Stimulated activated CD8-positive, alpha-beta memory T cell treated with anti-CD3 and anti-CD28 coated beads, Interleukin-4, amount 100 ng/mL, for 48 hours (primary cell): ENCODE data around the gene TMEM150B.

Experiments
- DNase-seq: peaks from one replicate; pipeline ENCODE4 v3.0.0-alpha.2; 2020

The TMEM150B gene, protein sequence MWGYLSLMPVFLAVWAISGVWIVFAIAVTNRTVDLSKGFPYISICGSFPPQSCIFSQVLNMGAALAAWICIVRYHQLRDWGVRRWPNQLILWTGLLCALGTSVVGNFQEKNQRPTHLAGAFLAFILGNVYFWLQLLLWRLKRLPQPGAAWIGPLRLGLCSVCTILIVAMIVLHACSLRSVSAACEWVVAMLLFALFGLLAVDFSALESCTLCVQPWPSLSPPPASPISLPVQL

DNA sequence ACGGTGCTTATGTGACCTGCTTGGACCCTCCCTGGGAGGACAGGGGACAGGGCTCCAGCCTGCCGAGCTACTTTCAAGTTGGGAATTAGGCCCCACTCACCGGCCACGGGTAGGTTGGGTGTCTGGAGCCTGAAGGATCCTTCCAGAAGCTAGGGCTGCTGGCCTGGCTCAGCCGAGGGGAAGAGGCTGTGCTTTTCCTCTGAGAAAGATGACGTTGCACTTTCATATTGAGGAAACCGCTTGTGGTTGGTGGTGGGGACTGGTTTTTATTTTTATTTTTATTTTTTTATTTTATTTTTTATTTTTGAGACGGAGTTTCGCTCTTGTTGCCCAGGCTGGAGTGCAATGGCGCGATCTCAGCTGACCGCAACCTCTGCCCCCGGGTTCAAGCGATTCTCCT is at the start of gene TMEM150B:
Gene TMEM150B (minus strand): TSS at position 170 of the 400 bp plus-strand sequence. CDS start 4,305 bp downstream, outside the sequence.
- no peak for DNase-seq

DNA sequence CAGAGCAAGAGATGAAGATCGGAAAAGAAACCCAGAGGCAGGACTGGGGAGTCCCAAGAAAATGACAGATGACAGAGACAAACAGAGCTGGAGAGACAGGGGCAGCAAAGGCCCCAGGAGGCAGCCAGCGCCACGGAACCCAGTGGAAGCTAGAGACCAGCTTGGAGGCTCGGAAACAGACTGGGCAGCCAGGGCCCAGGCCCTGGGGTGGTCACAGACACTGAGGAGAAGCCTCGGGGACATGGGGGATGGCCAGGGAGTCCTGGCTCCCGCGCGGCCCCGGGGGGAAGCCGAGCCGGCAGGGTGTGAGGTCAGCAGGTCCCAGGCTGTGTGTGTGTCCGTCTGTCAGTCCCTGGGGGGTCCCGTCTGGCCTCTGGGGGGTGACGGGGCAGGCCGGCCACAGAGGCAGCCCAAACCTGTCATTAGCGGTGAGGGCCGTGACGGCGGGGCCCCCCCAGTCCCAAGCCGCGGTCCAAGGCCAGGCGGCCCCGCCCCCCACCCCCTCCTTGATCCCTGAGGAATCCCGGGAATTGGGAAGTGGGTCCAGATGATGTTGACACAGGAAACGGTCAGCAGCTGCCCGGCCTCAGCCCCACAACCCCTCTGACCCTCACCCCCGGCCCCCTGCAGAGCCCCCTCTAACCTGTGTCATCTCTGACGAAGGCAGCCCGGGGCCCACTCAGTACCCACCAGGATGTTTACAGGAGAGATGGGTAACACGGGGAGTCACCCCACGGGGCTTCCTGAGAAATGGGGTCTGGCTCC is 49.0 kb upstream of the TMEM150B start:
- no peak for DNase-seq

DNA sequence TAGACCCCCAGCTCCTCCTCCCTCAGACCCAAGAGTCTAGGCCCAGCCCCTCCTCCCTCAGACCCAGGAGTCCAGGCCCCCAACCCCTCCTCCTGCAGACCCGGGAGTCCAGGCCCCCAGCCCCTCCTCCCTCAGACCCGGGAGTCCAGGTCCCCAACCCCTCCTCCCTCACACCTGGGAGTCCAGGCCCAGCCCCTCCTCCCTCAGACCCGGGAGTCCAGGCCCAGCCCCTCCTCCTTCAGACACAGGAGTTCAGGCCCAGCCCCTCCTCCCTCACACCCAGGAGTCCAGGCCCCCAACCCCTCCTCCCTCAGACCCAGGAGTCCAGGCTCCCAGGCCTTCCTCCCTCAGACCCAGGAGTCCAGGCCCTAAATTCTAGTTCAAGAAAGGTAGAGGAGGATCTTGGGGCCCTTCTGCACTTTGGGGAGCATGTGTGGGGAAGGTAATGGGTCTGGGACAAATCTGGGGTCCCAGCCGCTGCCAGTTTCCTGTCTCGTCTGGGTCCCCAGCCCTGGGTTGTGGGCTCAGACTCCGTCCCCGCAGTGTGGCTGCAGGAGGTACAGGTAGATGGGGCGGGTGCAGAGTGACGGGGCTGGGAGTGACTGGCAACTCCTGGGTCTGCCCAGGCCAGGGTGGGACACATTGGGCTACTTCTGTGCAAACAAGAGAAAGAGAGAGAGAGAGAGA is 48.3 kb upstream of the TMEM150B start:
- no peak for DNase-seq

DNA sequence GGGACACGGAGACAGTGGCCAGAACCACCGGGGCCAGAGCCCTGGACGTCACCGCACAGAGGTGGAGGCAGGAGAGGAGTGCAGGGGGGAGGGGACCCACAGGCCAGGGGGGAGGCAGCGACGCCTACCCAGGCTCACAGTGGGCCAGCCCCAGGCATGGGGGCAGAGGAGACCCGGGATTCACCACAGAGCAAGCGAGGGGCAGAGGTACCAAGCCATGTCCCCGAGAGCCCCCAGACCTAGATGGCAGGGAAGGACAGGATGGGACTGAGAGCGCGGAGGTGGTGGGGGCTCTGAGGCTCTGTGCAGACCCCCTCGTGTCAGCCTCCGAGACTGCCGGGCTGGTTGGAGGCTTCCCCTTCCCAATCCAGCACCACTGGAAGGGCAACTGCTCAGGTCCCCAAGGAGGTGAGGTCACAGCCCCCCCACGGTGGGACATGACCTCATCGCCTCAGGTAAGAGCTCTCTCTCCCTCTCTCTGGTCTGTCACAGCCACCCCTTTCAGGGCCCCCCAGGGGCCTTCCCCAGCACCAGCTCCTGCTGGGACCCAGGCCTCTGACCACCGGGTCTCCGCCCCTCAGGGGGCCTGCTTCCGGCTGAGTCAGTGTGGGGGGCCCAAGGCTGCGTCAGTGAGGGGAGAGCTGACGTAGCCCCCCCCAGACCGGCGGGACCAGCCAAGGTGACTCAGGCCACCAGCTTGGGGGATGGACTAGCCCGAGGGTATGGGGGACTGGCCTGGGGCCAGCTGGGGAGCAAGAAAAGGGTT is 47.4 kb upstream of the TMEM150B start:
- peak; percentile 66 for DNase-seq

DNA sequence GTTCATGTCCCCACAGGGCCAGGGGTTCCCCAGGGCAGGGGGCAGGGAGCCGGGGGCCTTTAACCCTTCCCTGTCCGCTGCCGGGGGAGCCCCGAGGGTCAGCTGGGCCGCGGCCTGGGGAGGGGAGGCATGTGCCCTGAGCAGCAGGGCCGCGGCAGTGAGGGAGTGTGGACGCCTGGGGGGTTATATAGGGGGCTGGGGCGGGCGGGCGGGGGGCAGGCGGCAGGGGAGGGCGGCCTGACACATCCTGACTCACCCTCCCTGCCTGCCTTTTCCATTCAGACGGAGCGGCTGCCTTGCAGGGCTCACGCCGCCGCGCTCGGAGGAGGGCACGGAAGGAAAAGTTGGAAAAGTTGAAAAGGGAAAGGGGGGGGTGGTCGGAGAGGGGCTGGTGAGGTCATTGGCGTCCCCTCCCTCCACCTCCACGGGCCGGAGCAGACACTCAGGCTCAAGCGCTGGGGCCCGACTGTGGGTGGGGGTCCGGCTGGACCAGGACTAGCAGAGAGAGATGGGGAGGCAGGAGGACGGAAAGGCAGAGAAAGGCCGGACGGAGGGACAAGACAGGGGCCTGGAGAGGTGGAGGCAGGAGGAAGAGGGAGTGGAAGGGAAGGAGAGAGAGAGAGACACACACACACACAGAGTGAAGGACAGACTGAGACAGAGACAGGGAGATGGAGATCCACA is 45.3 kb upstream of the TMEM150B start, which contains the start of gene IL11:
Gene IL11 (minus strand): TSS at position 159 of the 684 bp plus-strand sequence. CDS start 153 bp downstream, at position 6.
- no peak for DNase-seq

- peak; percentile 65 for DNase-seq
Measured at GRCh38 chr19:55369653-55370304, 44.6 kb upstream of the TMEM150B start.

- DNase-seq = no peak
Measured at GRCh38 chr19:55368701-55369563, 43.8 kb upstream of the TMEM150B start.

GRCh38 chr19:55368106-55368505 is 43.0 kb upstream of the TMEM150B start:
- DNase-seq = no peak

- DNase-seq = no peak
Measured at GRCh38 chr19:55366790-55367189, 41.6 kb upstream of the TMEM150B start.

DNA sequence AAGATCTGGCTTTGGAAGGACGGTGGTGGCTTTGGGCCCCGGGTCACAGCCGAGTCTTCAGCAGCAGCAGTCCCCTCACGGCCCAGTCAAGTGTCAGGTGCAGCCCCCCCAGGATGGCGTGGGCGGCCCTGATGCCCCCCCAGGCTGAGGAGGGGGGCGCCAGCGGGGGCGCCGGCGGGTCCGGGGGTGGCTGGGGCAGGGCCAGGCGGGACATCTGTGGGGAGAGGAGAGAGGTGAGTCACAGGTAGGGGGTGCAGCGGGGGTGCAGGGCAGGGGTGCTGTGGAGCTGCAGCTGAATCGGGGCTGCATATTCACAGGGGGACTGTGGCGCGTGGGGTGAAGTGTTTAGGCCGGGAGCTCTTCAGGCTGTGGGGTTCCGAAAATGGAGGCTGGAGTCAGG is 40.8 kb upstream of the TMEM150B start:
- no peak for DNase-seq

DNA sequence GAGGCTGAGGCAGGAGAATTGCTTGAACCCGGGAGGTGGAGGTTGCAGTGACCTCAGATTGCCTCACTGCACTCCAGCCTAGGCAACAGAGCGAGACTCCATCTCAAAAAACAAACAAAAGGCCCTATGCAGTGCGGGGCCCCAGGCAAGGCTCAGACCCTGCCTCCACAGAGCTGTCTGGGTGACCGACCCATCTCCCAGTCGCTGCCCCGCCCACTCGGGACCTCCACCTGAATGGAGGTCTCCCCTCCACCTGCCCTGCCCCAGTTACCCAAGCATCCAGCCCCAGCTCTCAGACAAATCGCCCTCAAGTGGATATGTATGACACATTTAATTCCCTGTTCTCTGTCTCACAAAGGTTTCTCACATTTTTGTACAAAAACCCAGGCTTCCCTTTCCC is 40.1 kb upstream of the TMEM150B start:
- no peak for DNase-seq

- no peak for DNase-seq
Measured at GRCh38 chr19:55362990-55363716, 38.0 kb upstream of the TMEM150B start, which contains the start of gene GARIN5B. Gene GARIN5B, minus strand, starts transcription at chr19:55363260. Its CDS starts 194 bp downstream, at chr19:55363066.

GRCh38 chr19:55362174-55362989 is 37.2 kb upstream of the TMEM150B start:
- no peak for DNase-seq

DNA sequence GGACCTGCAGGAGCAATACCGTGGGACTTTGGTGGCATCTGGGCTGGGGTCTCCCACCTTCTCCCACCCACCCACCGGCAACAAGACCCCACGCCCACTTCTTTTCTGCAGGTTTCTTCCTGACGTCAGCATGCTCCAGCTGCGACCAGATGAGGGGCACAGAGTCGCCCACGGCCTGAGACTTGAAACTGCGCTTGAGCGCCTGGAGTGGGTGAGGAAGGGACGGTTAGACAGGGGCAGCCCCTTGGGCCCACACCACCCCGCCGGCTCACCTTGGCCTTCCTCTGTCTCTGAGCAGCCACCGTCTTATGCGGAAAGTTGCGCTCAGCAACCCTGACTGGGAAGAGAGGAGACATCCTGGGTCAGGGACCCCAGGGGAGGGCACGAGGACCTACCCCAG is 35.8 kb upstream of the TMEM150B start:
- DNase-seq = no peak

DNA sequence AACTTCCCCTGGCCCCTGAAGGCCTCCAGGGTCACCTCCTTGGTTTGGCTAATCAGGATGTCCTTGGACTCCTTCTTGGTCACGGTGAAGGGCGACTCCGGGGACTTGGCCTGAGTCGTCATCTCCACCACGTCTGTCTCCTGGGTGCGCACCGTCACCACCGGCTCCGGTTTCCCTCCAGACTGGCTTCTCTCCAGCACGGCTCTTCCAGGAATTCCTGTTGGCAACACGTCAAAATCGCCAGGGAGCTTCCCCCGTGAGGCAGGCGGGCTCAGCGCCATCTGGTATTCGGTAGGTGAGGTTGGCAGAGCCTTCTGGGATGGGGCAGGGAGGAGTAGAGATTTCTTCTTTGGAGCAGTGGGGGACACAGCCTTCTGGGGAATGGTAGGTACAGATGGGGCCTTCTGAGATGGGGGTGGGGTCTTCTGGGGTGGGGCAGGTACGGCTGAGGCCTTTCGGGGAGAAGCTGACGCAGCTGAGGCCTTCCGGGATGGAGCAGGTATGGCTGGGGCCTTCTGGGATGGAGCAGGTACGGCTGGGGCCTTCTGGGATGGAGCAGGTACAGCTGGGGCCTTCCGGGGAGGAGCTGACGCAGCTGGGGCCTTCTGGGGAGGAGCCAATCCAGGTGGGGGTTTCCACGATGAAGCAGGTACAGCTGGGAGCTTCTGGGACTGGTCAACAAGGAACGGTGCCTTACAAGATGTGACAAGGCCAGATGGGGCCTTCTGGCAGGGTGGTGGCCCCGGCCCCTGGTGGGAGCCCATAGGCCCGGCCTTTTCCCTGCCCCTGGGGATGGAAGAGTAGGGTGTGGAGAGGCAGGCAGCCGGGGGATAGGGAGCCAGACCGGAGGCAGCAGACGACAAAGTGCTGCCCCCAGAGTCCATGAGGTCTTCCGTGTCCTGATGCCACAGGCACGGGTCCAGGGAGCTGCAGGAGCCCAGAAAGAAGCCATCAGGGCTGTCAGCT is 34.1 kb upstream of the TMEM150B start:
- no peak for DNase-seq

DNA sequence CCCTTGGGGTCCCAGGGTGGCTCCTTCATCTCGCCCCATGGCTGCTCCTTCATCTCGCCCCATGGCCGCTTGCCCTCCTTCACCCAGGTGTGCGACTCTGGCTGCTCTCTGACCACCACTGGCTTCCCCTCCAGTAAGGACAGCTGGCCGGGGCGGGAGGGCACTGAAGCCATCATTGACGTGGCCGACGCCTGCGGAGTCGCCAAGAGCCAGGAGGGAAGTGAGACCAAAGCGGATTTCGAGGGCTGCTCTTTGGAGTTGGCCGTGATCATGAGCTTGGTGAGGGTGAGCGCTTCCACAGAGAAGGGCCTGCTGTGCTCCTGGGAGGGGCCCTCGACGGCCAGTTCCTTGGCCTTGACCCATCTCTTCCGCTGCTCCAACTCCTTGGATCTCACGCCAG is 33.4 kb upstream of the TMEM150B start:
- DNase-seq = no peak

GRCh38 chr19:55355213-55355821 is 30.2 kb upstream of the TMEM150B start:
- DNase-seq = no peak
